Mesenchymal stem cell (in vitro differentiated cells and primary cell): Measurements from ENCODE around the gene GRK4.

Source experiments
- DNase-seq: peaks from one replicate; pipeline ENCODE4 v3.0.0-alpha.2; 2013
- H2AFZ ChIP-seq: one replicate; pipeline ENCODE4 v1.6.1; 2013; ENCODE audit warnings: low read depth, mild to moderate bottlenecking, control low read depth, inconsistent platforms, low read length, moderate library complexity
- H2AK5ac ChIP-seq: 2 replicates; pipeline ENCODE4 v1.6.1; 2013; ENCODE audit warnings: low read length, moderate library complexity, mild to moderate bottlenecking, inconsistent platforms; ENCODE audit not compliant: severe bottlenecking
- H2BK120ac ChIP-seq: one replicate; pipeline ENCODE4 v1.6.1; 2013; ENCODE audit warnings: low read depth, mild to moderate bottlenecking, inconsistent platforms, low read length, moderate library complexity
- H2BK12ac ChIP-seq, 2 experiments: one replicate each; pipeline ENCODE4 v1.6.1; 2013; ENCODE audit warnings: inconsistent platforms in 2 of 2, low read length in 2 of 2, mild to moderate bottlenecking in 2 of 2, moderate library complexity in 2 of 2, control low read depth in 1 of 2
- H2BK15ac ChIP-seq: one replicate; pipeline ENCODE4 v1.6.1; 2013; ENCODE audit warnings: mild to moderate bottlenecking, low read depth, inconsistent platforms; ENCODE audit not compliant: poor library complexity, severe bottlenecking
- H2BK5ac ChIP-seq: 2 replicates; pipeline ENCODE4 v1.6.1; 2013; ENCODE audit warnings: low read depth, mild to moderate bottlenecking, low read length, control low read depth, inconsistent platforms; ENCODE audit not compliant: poor library complexity, severe bottlenecking
- H3K14ac ChIP-seq, 2 experiments: one replicate each; pipeline ENCODE4 v1.6.1; 2013; ENCODE audit warnings: inconsistent platforms in 2 of 2, low read length in 2 of 2, control low read depth in 1 of 2, mild to moderate bottlenecking in 1 of 2, moderate library complexity in 1 of 2
- H3K18ac ChIP-seq, 2 experiments: one replicate each; pipeline ENCODE4 v1.6.1; 2013; ENCODE audit warnings: inconsistent platforms in 2 of 2, low read length in 2 of 2, control low read depth in 1 of 2, low read depth in 1 of 2, mild to moderate bottlenecking in 1 of 2
- H3K23ac ChIP-seq, 2 experiments: one replicate each; pipeline ENCODE4 v1.6.1; 2013; ENCODE audit warnings: inconsistent platforms in 2 of 2, low read length in 2 of 2, mild to moderate bottlenecking in 2 of 2, moderate library complexity in 2 of 2, control low read depth in 1 of 2
- H3K27ac ChIP-seq: 2 replicates; pipeline ENCODE4 v1.5.1; 2013; ENCODE audit warnings: mild to moderate bottlenecking, moderate library complexity, low read length, control low read depth, inconsistent platforms; ENCODE audit not compliant: poor library complexity, severe bottlenecking
- H3K27me3 ChIP-seq, 2 experiments: 2 replicates each; pipeline versions ENCODE4 v1.6.1 to v1.7.0; 2013; ENCODE audit warnings: low read length in 2 of 2, mild to moderate bottlenecking in 2 of 2, moderate library complexity in 2 of 2, control low read depth in 1 of 2, inconsistent platforms in 1 of 2; ENCODE audit not compliant: control insufficient read depth in 1 of 2, insufficient read depth in 1 of 2
- H3K36me3 ChIP-seq, 2 experiments: 2 replicates each; pipeline versions ENCODE4 v1.6.1 to v1.7.0; 2013; ENCODE audit warnings: low read length in 2 of 2, control low read depth in 1 of 2, inconsistent platforms in 1 of 2, low read depth in 1 of 2, mild to moderate bottlenecking in 1 of 2; ENCODE audit not compliant: insufficient read depth in 2 of 2, control insufficient read depth in 1 of 2
- H3K4ac ChIP-seq, 2 experiments: one replicate each; pipeline ENCODE4 v1.6.1; 2013; ENCODE audit warnings: inconsistent platforms in 2 of 2, low read length in 2 of 2, mild to moderate bottlenecking in 2 of 2, moderate library complexity in 2 of 2, control low read depth in 1 of 2, low read depth in 1 of 2
- H3K4me1 ChIP-seq: 2 replicates; pipeline ENCODE4 v1.6.1; 2013; ENCODE audit warnings: low read depth, low read length, control low read depth; ENCODE audit not compliant: control insufficient read depth, insufficient read depth
- H3K4me2 ChIP-seq: 2 replicates; pipeline ENCODE4 v1.6.1; 2013; ENCODE audit warnings: low read length, mild to moderate bottlenecking, inconsistent platforms; ENCODE audit not compliant: poor library complexity, severe bottlenecking
- H3K4me3 ChIP-seq, 2 experiments: 2 replicates each; pipeline versions ENCODE4 v1.5.1 to v1.7.0; 2013; ENCODE audit warnings: low read length in 2 of 2, mild to moderate bottlenecking in 2 of 2, control low read depth in 1 of 2, low read depth in 1 of 2; ENCODE audit not compliant: insufficient read depth in 1 of 2
- H3K79me1 ChIP-seq: replicated peaks from 2 replicates; pipeline ENCODE4 v1.6.1; 2013; ENCODE audit warnings: mild to moderate bottlenecking, control low read depth, low read length, inconsistent platforms; ENCODE audit not compliant: poor library complexity, severe bottlenecking
- H3K9ac ChIP-seq: 2 replicates; pipeline ENCODE4 v1.7.0; 2013; ENCODE audit warnings: mild to moderate bottlenecking, low read length, moderate library complexity
- H3K9me3 ChIP-seq: 2 replicates; pipeline ENCODE4 v1.7.0; 2013; ENCODE audit warnings: mild to moderate bottlenecking, low read length; ENCODE audit not compliant: control insufficient read depth
- H4K8ac ChIP-seq: one replicate; pipeline ENCODE4 v1.6.1; 2013; ENCODE audit warnings: inconsistent platforms, mild to moderate bottlenecking, low read length, moderate library complexity
- H4K91ac ChIP-seq: one replicate; pipeline ENCODE4 v1.6.1; 2013; ENCODE audit warnings: mild to moderate bottlenecking, low read length, inconsistent platforms
- WGBS: methylation state at CpG from one replicate; pipeline ENCODE4 v1.1.7; 2013; ENCODE audit warnings: mixed read lengths; 5-methylcytosine and 5-hydroxymethylcytosine counted together

GRK4 gene

GRCh38 chr4:2925496-2925895 is 37.9 kb upstream of the GRK4 start:
- no peak overlapping the region for H3K4me2 ChIP-seq
- H2BK120ac ChIP-seq = no peak overlapping the region

GRCh38 chr4:2925931-2926860 is 37.2 kb upstream of the GRK4 start:
- no peak for DNase-seq
- Histone ChIP-seq H4K91ac (peak overlapping the region; percentile 11), H3K18ac (no peak overlapping the region), H3K27me3 (no peaks in the 10 kb centered on the region), H2AFZ (no peak overlapping the region), H3K14ac (no peak overlapping the region), H3K23ac (no peak overlapping the region), H3K36me3 (peaks cover 74 to 81% of the 10 kb centered on the region in 2 experiments), H2AK5ac (no peak overlapping the region), H2BK120ac (no peak overlapping the region), H3K9me3 (no peaks in the 10 kb centered on the region), H3K4ac (no peak overlapping the region), H3K79me1 (peaks cover 38% of the 10 kb centered on the region), H2BK15ac (no peak overlapping the region), H3K4me1 (peaks cover 31% of the 10 kb centered on the region), H3K4me3 (no peak overlapping the region), H3K9ac (no peak overlapping the region), H4K8ac (peak overlapping the region; percentile 5), H2BK12ac (no peak overlapping the region), H2BK5ac (no peak overlapping the region), H3K27ac (no peak overlapping the region), H3K4me2 (no peak overlapping the region)
- WGBS = 96% methylated on average over 36 of the region's 41 CpGs

More at GRCh38 chr4:2925496-2925895, 37.9 kb upstream of the GRK4 start:
- no peak overlapping the region for H3K4me3 ChIP-seq
- H3K4me1 ChIP-seq = peaks cover 29% of the 10 kb centered on the region
- H2BK5ac ChIP-seq = no peak overlapping the region
- no peak overlapping the region for H2BK12ac ChIP-seq
- H3K9me3 ChIP-seq = no peaks in the 10 kb centered on the region
- H3K79me1 ChIP-seq = peaks cover 38% of the 10 kb centered on the region
- no peak overlapping the region for H4K91ac ChIP-seq
- no peak overlapping the region for H2AFZ ChIP-seq
- no peak overlapping the region for H3K27ac ChIP-seq
- H3K9ac ChIP-seq = no peak overlapping the region
- no peak overlapping the region for H2BK15ac ChIP-seq
- no peak overlapping the region for H3K4ac ChIP-seq
- no peak for DNase-seq
- H3K27me3 ChIP-seq = no peaks in the 10 kb centered on the region
- WGBS = 96% methylated on average over 4 of the region's 5 CpGs
- no peak overlapping the region for H3K14ac ChIP-seq
- peaks cover 67 to 74% of the 10 kb centered on the region in 2 experiments for H3K36me3 ChIP-seq
- H2AK5ac ChIP-seq = peak overlapping the region; percentile 47
- no peak overlapping the region for H3K23ac ChIP-seq
- H4K8ac ChIP-seq = no peak overlapping the region
- H3K18ac ChIP-seq = no peak overlapping the region

- Histone ChIP-seq H3K4me1 (peaks cover 40% of the 10 kb centered on the region), H3K4me2 (no peak overlapping the region), H3K79me1 (peaks cover 38% of the 10 kb centered on the region), H3K36me3 (peaks cover 84 to 90% of the 10 kb centered on the region in 2 experiments), H3K14ac (no peak overlapping the region), H3K27me3 (no peaks in the 10 kb centered on the region), H3K9me3 (no peaks in the 10 kb centered on the region), H2BK120ac (no peak overlapping the region), H3K4ac (no peak overlapping the region), H2AFZ (no peak overlapping the region), H2BK5ac (no peak overlapping the region), H2AK5ac (no peak overlapping the region), H4K8ac (no peak overlapping the region), H2BK12ac (no peak overlapping the region), H3K18ac (no peak overlapping the region), H3K9ac (no peak overlapping the region), H4K91ac (no peak overlapping the region), H3K4me3 (no peak overlapping the region), H3K27ac (no peak overlapping the region), H3K23ac (no peak overlapping the region), H2BK15ac (peak overlapping the region; percentile 3)
- no peak for DNase-seq
- WGBS = over 99% methylated on average over 17 of the region's 18 CpGs
Observed at GRCh38 chr4:2927016-2927695, 36.2 kb upstream of the GRK4 start.

- no peak overlapping the region for H3K4me2 ChIP-seq
Observed at GRCh38 chr4:2927696-2928075, 35.7 kb upstream of the GRK4 start.

More at GRCh38 chr4:2927696-2928075, 35.7 kb upstream of the GRK4 start:
- no peaks in the 10 kb centered on the region for H3K9me3 ChIP-seq
- H2AK5ac ChIP-seq = no peak overlapping the region
- H2BK12ac ChIP-seq = no peak overlapping the region
- H3K18ac ChIP-seq = no peak overlapping the region
- no peak overlapping the region for H4K91ac ChIP-seq
- peaks cover 40% of the 10 kb centered on the region for H3K79me1 ChIP-seq
- no peak overlapping the region for H3K27ac ChIP-seq
- no peak overlapping the region for H2BK120ac ChIP-seq
- no peak for DNase-seq
- peaks cover 86 to 95% of the 10 kb centered on the region in 2 experiments for H3K36me3 ChIP-seq
- no peaks in the 10 kb centered on the region for H3K27me3 ChIP-seq
- WGBS = 94% methylated on average over 10 of the region's 12 CpGs
- peaks cover 41% of the 10 kb centered on the region for H3K4me1 ChIP-seq
- H2BK5ac ChIP-seq = no peak overlapping the region
- H4K8ac ChIP-seq = no peak overlapping the region
- H3K4me3 ChIP-seq = no peak overlapping the region
- no peak overlapping the region for H3K14ac ChIP-seq
- no peak overlapping the region for H3K9ac ChIP-seq
- no peak overlapping the region for H3K23ac ChIP-seq
- no peak overlapping the region for H3K4ac ChIP-seq
- H2AFZ ChIP-seq = no peak overlapping the region
- no peak overlapping the region for H2BK15ac ChIP-seq
